Measurements from ENCODE around the gene PPTC7.
"Not testable (repeated sequence)": the region's sequence is repeated elsewhere in the genome, so short reads cannot be mapped to it uniquely, and the experiment has no call there.

Gene PPTC7

GRCh38 chr12:110597885-110598284 lies 14.8 kb upstream of the PPTC7 start:
- TF ChIP-seq EZH2 (IDR thresholded peaks at IDR 0.05; ENCODE audit: borderline replicate concordance, low read length) = no peak
- no peak for TF ChIP-seq CTCF (IDR thresholded peaks at IDR 0.05; ENCODE audit: low read length)
- no peak overlapping the region for H3K9ac ChIP-seq (ENCODE audit: low read length)
- H3K27me3 ChIP-seq (ENCODE audit: insufficient read depth, low read length) = no peaks in the 10 kb centered on the region
- H3K4me3 ChIP-seq (ENCODE audit: low read depth, low read length, poor library complexity, severe bottlenecking) = no peak overlapping the region
- H3K79me2 ChIP-seq (ENCODE audit: insufficient read depth, low read length) = no peaks in the 10 kb centered on the region
- H3K36me3 ChIP-seq (ENCODE audit: insufficient read depth, low read length) = no peaks in the 10 kb centered on the region
- H3K9me2 ChIP-seq (ENCODE audit: low read depth, low read length) = no peaks in the 10 kb centered on the region
- H4K20me1 ChIP-seq (ENCODE audit: insufficient read depth, low read length) = no peaks in the 10 kb centered on the region
- no peak overlapping the region for H3K27ac ChIP-seq (ENCODE audit: low read depth, low read length, poor library complexity, severe bottlenecking)
- H3K9me3 ChIP-seq (ENCODE audit: low read length) = no peaks in the 10 kb centered on the region
- H3K4me2 ChIP-seq (ENCODE audit: low read length) = no peak overlapping the region
- H3K4me1 ChIP-seq (ENCODE audit: insufficient read depth, low read length, severe bottlenecking) = peaks cover 5% of the 10 kb centered on the region
- no peaks in the 10 kb centered on the region for H3F3A ChIP-seq (ENCODE audit: insufficient read depth, low read length)
- no peak overlapping the region for H2AFZ ChIP-seq (ENCODE audit: low read length)

- not testable (repeated sequence) for H3K79me2 ChIP-seq (ENCODE audit: insufficient read depth, low read length); H3K36me3 ChIP-seq (ENCODE audit: insufficient read depth, low read length); H3K9me3 ChIP-seq (ENCODE audit: low read length); H2AFZ ChIP-seq (ENCODE audit: low read length); H3K9ac ChIP-seq (ENCODE audit: low read length); H3K4me3 ChIP-seq (ENCODE audit: low read depth, low read length, poor library complexity, severe bottlenecking); H4K20me1 ChIP-seq (ENCODE audit: insufficient read depth, low read length); H3K27me3 ChIP-seq (ENCODE audit: insufficient read depth, low read length); H3K4me2 ChIP-seq (ENCODE audit: low read length); H3K9me2 ChIP-seq (ENCODE audit: low read depth, low read length); H3F3A ChIP-seq (ENCODE audit: insufficient read depth, low read length); H3K27ac ChIP-seq (ENCODE audit: low read depth, low read length, poor library complexity, severe bottlenecking)
- H3K4me1 ChIP-seq (ENCODE audit: insufficient read depth, low read length, severe bottlenecking) = peaks cover 18% of the 10 kb centered on the region
Observed at GRCh38 chr12:110592919-110593318, 9.8 kb upstream of the PPTC7 start.

GRCh38 chr12:110592078-110592477 lies 9.0 kb upstream of the PPTC7 start:
- H3K9me2 ChIP-seq (ENCODE audit: low read depth, low read length) = no peaks in the 10 kb centered on the region
- no peak overlapping the region for H3K4me3 ChIP-seq (ENCODE audit: low read depth, low read length, poor library complexity, severe bottlenecking)
- H3F3A ChIP-seq (ENCODE audit: insufficient read depth, low read length) = 0 out of 2 replicates have a peak, but pooled peaks cover 3% of the 10 kb centered on the region
- TF ChIP-seq EZH2 (IDR thresholded peaks at IDR 0.05; ENCODE audit: borderline replicate concordance, low read length) = no peak
- no peak for TF ChIP-seq CTCF (IDR thresholded peaks at IDR 0.05; ENCODE audit: low read length)
- peak overlapping the region; percentile 78 for H3K27ac ChIP-seq (ENCODE audit: low read depth, low read length, poor library complexity, severe bottlenecking)
- no peak overlapping the region for H3K9ac ChIP-seq (ENCODE audit: low read length)
- no peak overlapping the region for H3K4me2 ChIP-seq (ENCODE audit: low read length)
- no peaks in the 10 kb centered on the region for H3K36me3 ChIP-seq (ENCODE audit: insufficient read depth, low read length)
- H3K79me2 ChIP-seq (ENCODE audit: insufficient read depth, low read length) = no peaks in the 10 kb centered on the region
- no peak overlapping the region for H2AFZ ChIP-seq (ENCODE audit: low read length)
- H3K27me3 ChIP-seq (ENCODE audit: insufficient read depth, low read length) = no peaks in the 10 kb centered on the region
- H4K20me1 ChIP-seq (ENCODE audit: insufficient read depth, low read length) = no peaks in the 10 kb centered on the region
- H3K4me1 ChIP-seq (ENCODE audit: insufficient read depth, low read length, severe bottlenecking) = peaks cover 18% of the 10 kb centered on the region
- H3K9me3 ChIP-seq (ENCODE audit: low read length) = no peaks in the 10 kb centered on the region

- no peak for TF ChIP-seq CTCF (IDR thresholded peaks at IDR 0.05; ENCODE audit: low read length)
- no peak for TF ChIP-seq EZH2 (IDR thresholded peaks at IDR 0.05; ENCODE audit: borderline replicate concordance, low read length)
- no peaks in the 10 kb centered on the region for H3K79me2 ChIP-seq (ENCODE audit: insufficient read depth, low read length)
- no peak overlapping the region for H3K4me2 ChIP-seq (ENCODE audit: low read length)
- no peaks in the 10 kb centered on the region for H3K9me3 ChIP-seq (ENCODE audit: low read length)
- no peak overlapping the region; the same call in 1 of the 2 replicates for H2AFZ ChIP-seq (ENCODE audit: low read length)
- no peaks in the 10 kb centered on the region for H3K36me3 ChIP-seq (ENCODE audit: insufficient read depth, low read length)
- H3K9me2 ChIP-seq (ENCODE audit: low read depth, low read length) = no peaks in the 10 kb centered on the region
- H3K4me1 ChIP-seq (ENCODE audit: insufficient read depth, low read length, severe bottlenecking) = peaks cover 18% of the 10 kb centered on the region
- no peak overlapping the region for H3K9ac ChIP-seq (ENCODE audit: low read length)
- no peaks in the 10 kb centered on the region for H4K20me1 ChIP-seq (ENCODE audit: insufficient read depth, low read length)
- H3F3A ChIP-seq (ENCODE audit: insufficient read depth, low read length) = 0 out of 2 replicates have a peak, but pooled peaks cover 3% of the 10 kb centered on the region
- no peak overlapping the region for H3K4me3 ChIP-seq (ENCODE audit: low read depth, low read length, poor library complexity, severe bottlenecking)
- no peaks in the 10 kb centered on the region for H3K27me3 ChIP-seq (ENCODE audit: insufficient read depth, low read length)
- peak overlapping the region; percentile 78 for H3K27ac ChIP-seq (ENCODE audit: low read depth, low read length, poor library complexity, severe bottlenecking)
Observed at GRCh38 chr12:110591451-110592051, 8.4 kb upstream of the PPTC7 start.
